SK-N-SH (cell line): Measurements from ENCODE around the gene PELI2.

Source experiments
- CTCF ChIP-seq: fragments of 200-600 bp; sonication (generic); IDR thresholded peaks from 2 replicates; pipeline ENCODE4 v1.6.1; 2017; ENCODE audit warnings: antibody characterized with exemption, mild to moderate bottlenecking, moderate library complexity
- FOSL2 ChIP-seq: IDR thresholded peaks from 2 replicates; pipeline ENCODE4 v1.4.0; 2012; ENCODE audit warnings: low read depth, mild to moderate bottlenecking, moderate library complexity, borderline replicate concordance
- MAX ChIP-seq: IDR thresholded peaks from 2 replicates; pipeline ENCODE4 v1.4.0; 2012; ENCODE audit warnings: low read depth

GRCh38 chr14:56145965-56146364 is 27.8 kb downstream of the PELI2 start:
- TF ChIP-seq MAX (no peak), FOSL2 (no peak), CTCF (no peak)
